Frontal cortex (tissue), 4 donors: ENCODE results near the gene TMEM200C. TPM values are rescaled to one million over a fixed set of nuclear protein-coding genes. Genes with fewer than 3 reads are reported as not detected.

Experiments
- DNase-seq, 2 donors: peaks; one replicate each; pipeline ENCODE4 v3.0.0; 2012; ENCODE audit warnings: low spot score in 2 of 2
- FAIRE-seq: peaks from 2 replicates; lab custom pipeline; 2012; peaks lifted over from hg19 to GRCh38; lab: Jason Lieb, UNC
- total RNA-seq: library from RNA; depleted of rRNA; stranded (reverse); fragments of >200 nt; gene quantifications from one replicate; pipeline ENCODE4 v1.2.3, GENCODE V29; 2014
- donor health status: control.
- donor health status: control.
- donor health status: control.

TMEM200C gene
- total RNA-seq: 23.2 TPM

- FAIRE-seq (no peak), DNase-seq (peak; percentile 71)
These were observed at the start of gene TMEM200C for GRCh38 chr18:5895299-5895875. Gene TMEM200C, minus strand, starts transcription at chr18:5895522. Its CDS starts 3,459 bp downstream, at chr18:5892063.

DNA sequence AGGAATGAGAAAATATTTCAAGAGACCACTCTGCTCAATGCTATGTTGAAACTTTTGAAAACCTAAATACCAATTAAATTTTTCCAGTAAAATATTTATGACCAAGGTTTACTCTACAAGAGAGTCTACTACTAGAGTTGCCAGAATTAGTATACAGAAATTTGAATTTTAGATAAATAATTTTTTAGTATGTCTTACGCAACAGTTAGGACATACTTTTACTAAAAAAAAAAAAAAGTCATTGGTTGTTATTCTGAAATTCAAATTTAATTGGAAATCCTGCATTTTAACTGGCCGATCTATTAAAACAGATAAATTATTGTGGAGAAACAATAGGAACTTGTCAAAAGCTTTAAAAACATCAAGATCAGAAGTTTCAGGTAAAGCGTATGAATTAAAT is 49.1 kb upstream of the TMEM200C start:
- FAIRE-seq: no peak
- DNase-seq: no peak

DNA sequence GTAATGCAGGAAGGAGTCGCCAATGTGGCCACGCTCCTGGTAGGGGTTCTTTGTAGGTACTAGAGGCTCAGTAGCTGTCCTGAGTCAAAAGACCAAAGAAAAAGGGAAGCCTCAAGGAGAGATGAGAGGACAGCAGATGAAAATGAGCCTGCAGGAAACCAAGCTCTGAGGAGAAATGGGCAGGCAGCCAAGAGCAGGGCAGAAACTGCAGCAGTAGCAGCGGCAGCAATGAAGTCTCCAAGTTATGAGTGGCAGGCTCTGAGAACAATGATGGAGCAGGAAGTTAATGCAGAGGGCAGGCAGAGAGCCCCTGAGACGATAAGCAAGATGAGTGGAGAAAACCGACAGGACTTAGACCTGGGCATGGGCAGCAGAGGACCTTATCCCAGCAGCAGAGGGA is 48.2 kb upstream of the TMEM200C start:
- FAIRE-seq (no peak), DNase-seq (no peak)

DNA sequence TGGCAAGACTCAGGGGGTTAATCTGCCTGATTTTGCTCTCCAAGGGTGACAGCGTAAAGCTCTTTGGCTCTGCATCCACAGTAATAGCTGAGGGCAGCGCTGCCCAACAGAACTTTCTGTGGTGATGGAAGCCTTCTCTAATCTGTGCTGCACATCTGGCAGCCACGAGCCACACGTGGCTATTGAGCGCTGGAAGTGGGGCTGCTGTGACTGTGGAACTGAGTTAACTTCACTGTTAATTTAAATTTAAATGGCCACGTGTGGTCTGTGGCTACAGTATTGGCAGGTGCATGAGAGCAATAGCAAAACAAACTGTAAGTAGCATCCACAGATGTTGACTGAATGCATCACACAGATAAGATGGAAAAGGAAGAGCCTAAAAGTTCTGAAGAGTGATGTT is 47.3 kb upstream of the TMEM200C start:
- FAIRE-seq (no peak), DNase-seq (no peak)

DNA sequence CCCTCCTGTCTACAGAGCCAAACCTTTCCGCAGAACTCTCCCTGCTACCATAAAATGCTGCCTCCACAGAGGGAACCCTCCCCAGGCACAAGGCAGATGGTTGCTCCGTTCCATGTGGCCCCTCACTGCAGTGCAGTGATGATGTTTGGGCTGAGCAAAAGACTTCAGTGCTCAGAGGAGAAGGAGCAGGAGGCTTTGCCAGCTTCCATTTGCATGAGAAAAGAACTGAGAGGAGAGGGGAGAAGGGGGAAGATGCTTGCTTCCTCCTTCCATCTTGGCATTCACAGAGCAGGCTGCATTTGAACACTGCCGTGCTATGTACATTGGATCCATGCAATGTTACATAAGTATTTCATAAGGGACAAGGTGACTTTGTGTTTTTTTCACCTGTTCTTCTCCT is 46.6 kb upstream of the TMEM200C start:
- DNase-seq (no peak), FAIRE-seq (no peak)

DNA sequence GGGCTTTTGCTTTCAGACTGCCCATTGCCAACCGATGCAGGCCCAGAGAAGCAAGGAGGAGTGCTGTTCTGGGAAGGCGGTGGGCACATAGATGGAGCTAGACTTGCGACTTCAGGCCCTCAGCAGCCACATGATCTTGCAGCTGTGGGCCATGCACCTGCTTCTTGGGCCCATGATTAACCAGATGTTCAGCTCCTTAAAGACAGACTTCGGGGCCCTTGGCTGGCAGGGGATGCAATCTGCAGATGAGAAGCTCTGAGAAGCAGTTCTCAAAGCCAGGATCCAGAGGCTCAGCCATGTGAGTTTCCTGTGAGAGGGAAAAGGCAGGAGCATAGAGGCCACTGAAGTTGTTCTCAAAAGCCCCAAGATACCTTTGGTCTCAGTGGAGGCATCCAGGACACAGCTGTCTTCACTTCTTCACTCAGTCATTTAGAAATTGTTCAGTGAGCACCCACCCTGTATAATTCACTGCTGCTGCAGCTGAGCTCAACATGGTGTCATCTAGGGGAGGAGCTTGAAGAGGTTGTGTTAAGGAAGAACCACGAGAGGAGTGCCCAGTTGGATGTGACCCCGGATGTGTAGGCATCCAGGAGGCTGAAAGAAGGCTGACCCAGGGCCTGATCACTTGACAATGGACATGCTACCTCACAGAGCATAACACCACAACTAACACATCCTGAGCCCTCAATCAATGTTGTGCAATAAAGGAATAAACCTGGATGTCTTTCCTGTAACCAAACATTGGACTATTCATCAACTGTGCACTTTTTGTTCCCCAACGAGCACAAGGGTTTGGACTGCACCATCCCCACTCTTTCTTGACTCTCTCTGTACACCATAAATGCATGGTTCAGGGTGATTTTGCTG is 44.7 kb upstream of the TMEM200C start:
- DNase-seq (no peak), FAIRE-seq (no peak)

GRCh38 chr18:5937795-5938194 is 42.5 kb upstream of the TMEM200C start:
- DNase-seq: no peak
- FAIRE-seq: no peak

GRCh38 chr18:5937121-5937520 is 41.8 kb upstream of the TMEM200C start:
- DNase-seq: no peak
- no peak for FAIRE-seq

DNA sequence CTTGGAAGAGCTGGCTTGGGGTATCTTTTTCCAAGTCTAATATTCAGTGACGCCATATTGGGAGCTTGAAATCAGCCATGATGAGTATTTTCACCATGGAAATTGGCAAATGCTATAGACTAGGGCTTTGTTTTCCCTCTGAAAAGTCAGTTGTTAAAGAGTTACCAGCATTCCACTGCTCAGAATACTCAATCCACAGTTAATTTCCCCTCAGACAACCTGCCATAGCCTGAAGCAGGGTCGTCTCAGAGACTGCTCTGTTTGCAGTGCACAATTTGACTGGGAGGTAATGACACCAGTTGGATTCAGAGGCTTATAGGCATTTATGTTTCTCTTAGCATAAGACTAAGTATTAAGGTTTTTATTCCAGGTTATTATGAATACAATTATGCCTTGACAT is 35.5 kb upstream of the TMEM200C start:
- DNase-seq (no peak), FAIRE-seq (no peak)

DNA sequence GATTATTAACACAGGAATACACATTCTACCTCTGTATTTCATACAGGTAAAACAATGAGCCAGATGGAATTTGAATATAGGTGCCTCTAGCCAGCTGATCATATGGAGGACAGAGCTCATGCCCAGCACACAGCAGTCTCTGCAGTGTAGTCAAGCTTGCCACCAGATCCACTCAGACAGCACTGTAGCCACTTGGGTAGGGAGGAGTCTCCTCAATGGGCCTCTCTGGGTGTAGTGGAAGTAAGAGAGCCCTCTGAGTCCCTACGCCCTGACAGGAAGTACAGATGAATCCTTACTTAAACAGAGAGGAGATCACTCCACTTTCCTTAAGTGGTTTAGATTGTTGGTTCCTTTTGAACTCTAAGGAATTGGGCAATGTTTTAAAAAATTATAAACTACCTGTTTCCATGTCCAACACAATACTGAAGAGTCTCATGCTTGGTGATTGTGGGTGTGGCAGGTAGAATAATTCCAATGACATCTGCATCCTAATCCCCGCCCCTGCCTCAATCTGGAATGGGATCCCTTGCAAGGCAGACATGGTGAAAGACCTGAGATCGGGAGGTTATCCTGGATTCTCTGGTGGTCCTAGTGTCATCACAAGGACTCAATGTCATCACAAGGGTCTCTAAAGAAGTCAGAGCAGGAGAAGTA is 23.0 kb upstream of the TMEM200C start:
- DNase-seq (no peak), FAIRE-seq (no peak)

DNA sequence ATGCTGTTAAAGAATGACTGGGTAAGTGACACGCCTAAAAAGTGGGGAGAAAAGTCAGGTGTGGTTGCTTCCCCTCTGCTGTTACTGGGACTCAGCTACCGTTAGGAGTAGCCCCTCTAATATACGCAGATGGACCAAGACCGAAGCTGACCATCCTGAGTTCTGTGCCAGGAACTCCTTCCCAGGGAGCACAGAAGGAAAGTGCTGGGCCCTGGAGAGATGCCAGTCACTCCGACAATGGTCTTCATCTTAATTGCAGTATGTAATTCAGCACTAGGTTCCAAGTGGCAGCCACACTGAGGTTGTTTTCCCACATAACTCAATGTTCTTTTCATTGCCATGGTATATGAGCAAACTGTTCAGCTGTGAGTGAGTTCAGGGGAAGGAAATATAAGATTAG is 19.6 kb upstream of the TMEM200C start:
- DNase-seq (no peak), FAIRE-seq (no peak)

- FAIRE-seq: no peak
These were observed 18.7 kb upstream of the TMEM200C start for GRCh38 chr18:5914016-5914415.

DNA sequence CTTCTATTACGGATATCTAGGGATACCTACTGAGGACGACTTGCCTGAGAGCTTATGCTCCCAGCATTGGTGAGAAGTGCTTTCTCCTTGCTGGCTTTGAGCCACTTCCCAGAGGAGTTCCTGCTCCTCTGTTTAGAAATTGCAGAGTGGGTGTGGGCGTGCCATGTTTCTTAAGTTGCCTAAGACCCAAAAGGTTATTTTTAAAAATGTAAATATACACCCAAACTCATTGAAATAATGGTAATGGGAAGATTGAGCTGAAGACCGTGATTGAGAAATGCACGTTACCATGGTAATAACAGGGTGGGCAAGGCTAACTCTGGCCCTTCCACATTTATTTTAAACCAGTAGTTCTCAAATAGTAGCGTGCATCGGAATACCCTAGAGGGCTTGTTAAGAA is 17.2 kb upstream of the TMEM200C start:
- no peak for DNase-seq
- no peak for FAIRE-seq

More at GRCh38 chr18:5914016-5914415, 18.7 kb upstream of the TMEM200C start:
- no peak for DNase-seq

DNA sequence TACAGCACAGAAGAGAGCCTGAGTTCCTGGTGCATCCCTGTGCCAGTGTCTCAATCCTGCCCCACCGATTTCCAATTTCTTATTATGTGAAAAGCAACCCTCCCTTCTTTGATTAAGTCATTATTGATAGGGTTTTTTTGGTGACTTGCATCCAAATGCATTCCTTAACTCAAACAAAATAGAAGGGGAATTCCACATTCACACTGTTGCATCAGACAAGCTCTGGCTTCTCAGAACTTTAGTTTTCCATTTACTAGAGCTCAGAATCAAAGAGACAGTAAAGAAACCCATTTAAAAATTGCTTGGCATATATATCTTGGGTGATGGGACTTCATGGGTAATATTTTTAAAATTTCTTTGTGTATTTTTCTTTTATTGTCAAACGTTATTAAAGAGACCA is 13.8 kb upstream of the TMEM200C start:
- FAIRE-seq (no peak), DNase-seq (no peak)

DNA sequence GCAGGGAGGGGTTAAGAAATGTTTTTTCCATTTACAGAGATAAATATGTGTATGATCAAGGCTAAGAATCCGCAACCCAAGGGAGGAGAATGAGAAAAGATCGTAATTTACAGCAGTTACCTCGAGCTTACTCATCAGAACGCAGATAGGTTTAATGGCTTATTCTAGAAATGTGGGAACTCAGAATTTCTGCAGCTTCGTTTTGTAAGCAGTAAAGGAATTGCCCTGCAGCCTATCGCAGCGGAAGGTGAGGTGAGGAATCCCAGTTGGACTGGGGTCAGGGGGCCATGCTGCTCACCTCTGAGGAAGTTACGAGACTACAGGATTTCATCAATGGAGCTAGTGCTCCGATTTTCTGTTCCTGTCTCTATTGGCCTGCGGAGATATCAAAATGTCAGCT is 8.1 kb upstream of the TMEM200C start:
- no peak for FAIRE-seq
- DNase-seq: no peak

DNA sequence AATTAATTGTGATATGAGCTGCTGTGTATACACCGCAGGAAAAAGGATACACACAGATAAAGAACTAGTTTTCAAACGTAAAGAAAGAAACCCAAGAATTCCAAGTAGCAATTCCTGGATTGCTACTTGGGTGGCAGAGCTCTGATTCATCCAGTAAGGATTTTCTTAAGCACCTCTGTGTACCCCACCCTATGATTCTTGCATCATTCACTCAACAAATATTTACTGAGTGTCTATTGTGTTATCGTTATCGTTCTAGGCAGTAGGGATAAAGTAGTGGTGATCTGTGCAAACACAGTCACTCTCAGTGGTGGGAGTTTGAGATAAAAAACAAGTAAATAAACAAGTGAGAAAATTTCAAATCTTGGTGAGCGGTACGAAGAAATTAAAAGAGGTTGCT is 4.9 kb upstream of the TMEM200C start:
- no peak for DNase-seq
- no peak for FAIRE-seq

DNA sequence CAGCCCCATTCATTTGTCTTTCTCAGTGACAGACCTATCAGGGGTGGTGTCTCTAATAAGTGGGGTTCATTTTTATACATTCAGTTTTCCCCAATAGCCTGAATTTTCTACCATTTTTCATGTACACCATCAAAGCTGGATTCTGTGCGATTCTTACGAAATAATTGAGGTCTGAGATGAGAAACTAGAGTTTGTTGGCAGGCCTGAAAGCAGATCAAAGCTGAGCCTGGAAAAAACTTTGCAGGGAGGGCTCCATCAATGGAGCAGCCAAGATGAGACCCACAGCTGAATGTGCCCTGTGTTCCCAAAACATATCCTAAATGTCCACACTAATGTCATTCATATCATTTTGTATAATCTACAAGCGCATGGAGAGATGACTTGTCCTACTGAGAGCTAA is 4.5 kb upstream of the TMEM200C start:
- DNase-seq (no peak), FAIRE-seq (no peak)

DNA sequence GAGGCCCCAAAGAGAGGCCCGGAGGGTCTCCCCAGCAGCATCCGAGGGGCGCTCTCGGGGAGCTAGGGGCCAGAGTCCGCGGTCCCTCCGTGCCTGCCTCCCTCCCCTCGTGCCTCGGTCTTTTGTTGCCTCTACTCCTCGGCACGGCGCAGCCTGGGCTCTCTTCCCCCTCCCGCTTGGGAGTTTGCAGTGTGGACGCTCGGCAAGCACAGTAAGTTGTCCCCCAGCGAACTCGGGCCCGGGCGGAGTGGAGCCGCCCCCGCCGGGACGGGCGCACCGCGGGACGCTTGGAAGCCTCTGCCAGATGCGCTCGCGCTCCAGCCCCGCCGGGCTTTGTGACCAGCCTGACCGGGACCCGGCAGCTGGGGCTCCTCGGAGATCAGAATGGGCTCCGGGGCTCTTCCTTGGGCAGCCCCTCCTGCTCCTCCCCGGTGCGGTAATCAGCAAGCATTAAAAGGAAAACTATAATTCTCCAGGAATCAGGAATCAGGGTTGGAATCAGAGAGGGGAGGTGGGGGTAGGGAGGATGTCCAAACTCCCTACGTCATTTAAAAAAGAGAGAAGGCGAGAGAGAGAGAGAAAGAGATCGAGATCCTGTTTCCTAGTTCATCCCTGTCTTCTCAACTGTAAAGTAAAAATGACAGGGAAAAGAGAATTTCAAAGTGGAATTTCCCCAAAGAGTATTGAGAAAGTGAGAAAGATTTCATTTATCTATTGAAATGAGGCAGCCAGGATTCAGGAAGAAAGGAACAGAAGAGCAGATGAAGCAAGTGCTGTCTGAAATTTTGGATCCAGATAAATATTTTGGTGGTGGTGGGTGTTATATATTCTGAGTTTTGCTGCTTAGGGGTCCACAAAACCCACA is 786 bp upstream of the TMEM200C start:
- FAIRE-seq: no peak

DNA sequence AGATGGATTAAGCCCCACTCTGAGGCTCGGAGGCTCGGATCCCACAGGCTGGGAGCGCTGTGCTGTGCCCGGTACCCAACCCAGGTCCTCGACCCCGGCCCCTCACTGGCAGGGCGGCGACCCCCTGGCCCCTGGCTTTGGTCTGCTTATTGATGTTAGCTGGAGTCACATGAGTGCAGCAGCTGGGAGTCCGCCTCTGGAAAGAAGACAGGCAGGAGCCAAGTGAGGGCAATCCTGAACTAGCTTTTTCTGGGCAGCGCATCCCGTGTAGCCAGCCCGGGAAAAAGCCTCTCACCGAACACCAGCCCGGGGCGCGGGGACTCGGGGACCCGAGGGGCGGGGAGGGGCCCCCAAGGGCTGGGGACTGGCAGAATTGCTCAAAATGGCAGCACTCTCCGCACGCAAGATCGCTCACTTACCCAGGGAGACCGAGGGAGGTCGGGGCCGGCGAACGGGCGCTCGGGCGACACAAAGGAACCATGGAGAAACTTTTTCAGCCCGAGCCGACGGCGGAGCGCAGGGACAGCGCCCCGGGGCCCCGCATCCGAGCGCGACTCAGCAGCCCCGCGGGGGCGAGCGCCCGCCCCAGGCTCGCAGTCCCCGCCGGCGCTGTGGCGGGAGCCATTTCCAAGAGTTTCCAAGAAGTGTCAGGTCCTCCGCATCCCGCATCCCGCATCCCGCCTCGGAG is 567 bp downstream of the TMEM200C start:
- peak in 1 of 2 donors; percentile 53 for DNase-seq
- FAIRE-seq: no peak

More for the DNA sequence above, 786 bp upstream of the TMEM200C start:
- DNase-seq: peak in 1 of 2 donors; percentile 53
